K562 (cell line): ENCODE results near the gene MRPL42. TPM values are rescaled to one million over a fixed set of nuclear protein-coding genes. Genes with fewer than 3 reads are reported as not detected.
A peak's percentile ranks its signal among the peaks of the same experiment; 100 is the strongest.

Experiments
- ATAC-seq: fragments of 200-7000 bp; cut with Tn5 transposase; 3 replicates; pipeline ENCODE4 v1.9.1; 2020; ENCODE audit warnings: moderate library complexity
- BruUV-seq: library from RNA; stranded (reverse); fragments of 400-500 nt; replicated peaks from 2 replicates; lab custom pipeline; 2021; lab: Mats Ljungman, UMichigan
- CTCF ChIA-PET: fragments of 300-600 bp; formaldehyde crosslinking; extraction: SDS; loops from one replicate; lab custom pipeline; 2021; ENCODE audit warnings: low intra/inter-chr PET ratio; lab: Yijun Ruan, JAX
- POLR2A ChIA-PET: fragments of 300-600, 350-650 bp; sonication (Branson Sonifier 250); formaldehyde crosslinking; extraction: SDS; loops from one replicate; lab custom pipeline; 2021; ENCODE audit warnings: antibody characterized with exemption, inconsistent platforms; lab: Yijun Ruan, JAX
- DNase-seq, 4 experiments: peaks; one replicate each; pipeline versions ENCODE4 v3.0.0 to v3.0.0-alpha.2; 2011 to 2018; ENCODE audit warnings: low spot score in 3 of 4, mixed read lengths in 3 of 4; ENCODE audit errors: extremely low read depth in 1 of 4
- FAIRE-seq: peaks from 2 replicates; lab custom pipeline; 2011; peaks lifted over from hg19 to GRCh38; lab: Jason Lieb, UNC
- H2AFZ ChIP-seq: 2 replicates; pipeline ENCODE4 v1.6.0; 2011; ENCODE audit warnings: low read depth, low read length, control low read depth, inconsistent platforms
- H3K27ac ChIP-seq: fragments of 200-600 bp; 3 replicates; pipeline ENCODE4 v1.8.0; 2011; ENCODE audit warnings: low read depth, mild to moderate bottlenecking, control low read depth, inconsistent platforms, low read length, moderate library complexity, mixed read lengths; ENCODE audit errors: extremely low read depth
- H3K27me3 ChIP-seq, 2 experiments: fragments of 300-600 bp in 1 of 2; 2 replicates in 1 of 2; 3 replicates in 1 of 2; pipeline versions ENCODE4 v1.6.0 to v1.8.0; 2011; ENCODE audit warnings: inconsistent platforms in 2 of 2, low read length in 2 of 2, mild to moderate bottlenecking in 1 of 2, mixed read lengths in 1 of 2, moderate library complexity in 1 of 2; ENCODE audit not compliant: control insufficient read depth in 2 of 2, insufficient read depth in 2 of 2
- H3K36me3 ChIP-seq: fragments of 300-600 bp; 3 replicates; pipeline ENCODE4 v1.8.0; 2011; ENCODE audit warnings: mild to moderate bottlenecking, low read length, inconsistent platforms; ENCODE audit not compliant: control insufficient read depth, insufficient read depth
- H3K4me1 ChIP-seq, 2 experiments: fragments of 200-600 bp in 1 of 2; replicated peaks in 1 of 2; 2 replicates in 1 of 2; 3 replicates in 1 of 2; pipeline versions ENCODE4 v1.5.1 to v1.8.0; 2011; ENCODE audit warnings: inconsistent platforms in 2 of 2, low read length in 2 of 2, mild to moderate bottlenecking in 1 of 2, mixed read lengths in 1 of 2, moderate library complexity in 1 of 2; ENCODE audit not compliant: control insufficient read depth in 2 of 2, insufficient read depth in 2 of 2
- H3K4me2 ChIP-seq: 2 replicates; pipeline ENCODE4 v1.6.1; 2011; ENCODE audit warnings: low read length, control low read depth, inconsistent platforms, mixed read lengths; ENCODE audit not compliant: insufficient read depth
- H3K4me3 ChIP-seq: fragments of 200-600 bp; sonication (generic), shearing (Covaris generic); 2 replicates; pipeline ENCODE4 v1.5.1; 2016; ENCODE audit warnings: control low read depth, inconsistent platforms
- H3K79me2 ChIP-seq: fragments of 200-600 bp; 3 replicates; pipeline ENCODE4 v1.8.0; 2011; ENCODE audit warnings: low read length, inconsistent platforms; ENCODE audit not compliant: control insufficient read depth, insufficient read depth
- H3K9ac ChIP-seq, 2 experiments: 2 replicates each; pipeline versions ENCODE4 v1.6.0 to v1.6.1; 2011; ENCODE audit warnings: low read depth in 2 of 2, low read length in 2 of 2, control low read depth in 1 of 2, inconsistent platforms in 1 of 2, mild to moderate bottlenecking in 1 of 2, mixed read lengths in 1 of 2; ENCODE audit not compliant: insufficient read depth in 1 of 2
- H3K9me1 ChIP-seq: one replicate; pipeline ENCODE4 v1.6.0; 2011; ENCODE audit warnings: inconsistent platforms, mild to moderate bottlenecking, low read length, moderate library complexity; ENCODE audit not compliant: control insufficient read depth, insufficient read depth
- H3K9me3 ChIP-seq: replicated peaks from 2 replicates; pipeline ENCODE4 v1.5.1; 2011; ENCODE audit warnings: low read depth, low read length, inconsistent platforms; ENCODE audit not compliant: control insufficient read depth, insufficient read depth
- H4K20me1 ChIP-seq: replicated peaks from 2 replicates; pipeline ENCODE4 v1.6.1; 2011; ENCODE audit warnings: low read length, inconsistent platforms, mixed read lengths; ENCODE audit not compliant: control insufficient read depth, insufficient read depth
- MCM5 ChIP-seq: fragments of 450-650 bp; IDR thresholded peaks from 2 replicates; pipeline ENCODE4 v1.6.1; 2016; ENCODE audit warnings: low read depth
- SPI1 ChIP-seq: IDR thresholded peaks from 2 replicates; pipeline ENCODE4 v1.6.1; 2011; ENCODE audit warnings: low read depth, low read length, control low read depth, borderline replicate concordance
- TAF7 ChIP-seq: fragments of 450-650 bp; IDR thresholded peaks from 2 replicates; pipeline ENCODE4 v1.6.1; 2016; ENCODE audit warnings: missing genetic modification characterization, missing compliant biosample characterization
- TCF3 ChIP-seq: sonication (generic); formaldehyde crosslinking; IDR thresholded peaks from 2 replicates; pipeline ENCODE4 v1.4.0; 2020; ENCODE audit warnings: mild to moderate bottlenecking, missing genetic modification reagents
- ZNF431 ChIP-seq: sonication (generic); formaldehyde crosslinking; IDR thresholded peaks from 2 replicates; pipeline ENCODE4 v1.8.0; 2022; ENCODE audit warnings: mild to moderate bottlenecking, missing genetic modification reagents
- WGBS: fragments of 100-300 bp; shearing (Covaris generic); methylation state at CpG from one replicate; pipeline ENCODE4 v1.1.6; 2016; ENCODE audit warnings: low coverage, mixed read lengths; ENCODE audit not compliant: insufficient coverage; ENCODE audit errors: missing lambda C conversion rate; 5-methylcytosine and 5-hydroxymethylcytosine counted together
- in situ Hi-C: fragments of 300-500 bp; cut with MboI; formaldehyde crosslinking; loops from 4 replicates; pipeline ENCODE4 v1.15.0; 2018; ENCODE audit warnings: inconsistent platforms, mixed read lengths
- intact Hi-C: fragments of 100-400 bp; cut with micrococcal nuclease; formaldehyde crosslinking; loops from 2 replicates; pipeline ENCODE4 v1.14.2; 2022
- polyA plus RNA-seq, 8 experiments: library from polyadenylated mRNA; depleted of rRNA in 4 of 8; stranded (reverse) in 5 of 8; unstranded in 3 of 8; fragments of >200 nt; fragmentation: Nextera tagmentation in 2 of 8; fragmentation: Illumina TruSeq in 1 of 8; extraction: Ambion mirVana in 2 of 8; extraction: Trizol in 1 of 8; gene quantifications; 2 replicates each; pipeline versions ENCODE4 v1.2.1 to v1.2.3, GENCODE V29; 2011 to 2014; ENCODE audit warnings: inconsistent platforms in 1 of 8, missing spikeins in 1 of 8
- total RNA-seq, 7 experiments: library from RNA; depleted of rRNA in 6 of 7; stranded (reverse); fragments of >200 nt in 6 of 7; fragmentation: Illumina TruSeq in 2 of 7; extraction: Trizol in 2 of 7; gene quantifications; 2 replicates each; pipeline versions ENCODE4 v1.2.1 to v1.2.3, GENCODE V29; 2011 to 2021; ENCODE audit warnings: low replicate concordance in 1 of 7

The MRPL42 gene
- total and polyA plus RNA-seq, 9 of the 15 experiments (the other 6 are each of a cell fraction or from before 2014, with no cell fraction given): 104 to 806 (median 218) TPM

DNA sequence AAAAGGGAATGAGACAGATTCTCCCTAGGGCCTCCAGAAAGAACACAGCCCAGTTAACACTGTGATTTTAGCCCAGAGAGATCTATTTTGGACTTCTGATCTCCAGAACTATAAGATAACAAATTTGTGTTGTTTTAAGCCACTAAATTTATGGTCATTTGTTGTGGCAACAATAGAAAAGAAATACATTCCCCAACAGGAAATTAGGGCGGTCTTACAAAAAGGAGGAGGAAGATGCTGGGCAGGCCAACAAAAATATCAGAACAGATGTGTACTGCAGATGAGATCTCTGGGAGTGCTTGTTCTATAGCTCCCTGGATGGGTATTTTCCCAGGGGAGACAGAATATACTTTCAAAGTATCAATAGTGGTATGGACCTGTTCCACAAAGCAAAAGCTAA is 73.2 kb downstream of the MRPL42 start (continued):
- TF ChIP-seq ZNF431 (no peak), TAF7 (no peak), TCF3 (CRISPR knock-in tag) (no peak)

GRCh38 chr12:93541578-93542225 is 74.4 kb downstream of the MRPL42 start:
- Histone ChIP-seq H3K36me3 (no peaks in the 10 kb centered on the region), H3K4me3 (no peak overlapping the region), H3K27ac (no peak overlapping the region), H3K27me3 (no peaks in the 10 kb centered on the region), H3K4me2 (no peak overlapping the region), H3K9me3 (no peaks in the 10 kb centered on the region)
- no peak for ATAC-seq
- WGBS: 18% methylated on average over 4 of the region's 4 CpGs
- TF ChIP-seq MCM5 (no peak), SPI1 (0 out of 2 replicates have a peak, but pooled peaks have one; percentile 11)
- TF ChIP-seq, all 486 proteins: peak for 1
- Histone ChIP-seq H4K20me1 (no peaks in the 10 kb centered on the region), H3K4me1 (no peaks in the 10 kb centered on the region; a peak in 2 of 5 replicates), H2AFZ (no peak overlapping the region), H3K9ac (no peak overlapping the region), H3K9me1 (no peaks in the 10 kb centered on the region), H3K79me2 (no peaks in the 10 kb centered on the region)
- ChIA-PET POLR2A (no interaction called here), CTCF (interaction anchor here (0.6 kb wide), 1 partner anchor 1993 kb away, joined by 6 read pairs; no protein-coding TSS in a partner anchor)
- DNase-seq (no peak), FAIRE-seq (no peak)
- in situ Hi-C loops (loop anchor here (25.0 kb wide), 1 partner anchor 996 kb away; no protein-coding TSS in a partner anchor), intact Hi-C loops (no loop called here)
- BruUV-seq: no TSS peak
